Caco-2 (cell line): ENCODE results near the gene MYO10. TPM values are rescaled to one million over a fixed set of nuclear protein-coding genes. Genes with fewer than 3 reads are reported as not detected.

ENCODE experiments used
- BruUV-seq: library from RNA; stranded (reverse); fragments of 400-500 nt; replicated peaks from 2 replicates; lab custom pipeline; 2021; lab: Mats Ljungman, UMichigan
- CTCF ChIA-PET: fragments of 300-600 bp; sonication (Branson Sonifier 250); formaldehyde crosslinking; loops from one replicate; lab custom pipeline; 2022; ENCODE audit warnings: antibody characterized with exemption; lab: Charles Lee
- POLR2A ChIA-PET: fragments of 300-600 bp; sonication (Branson Sonifier 250); formaldehyde crosslinking; loops from one replicate; lab custom pipeline; 2022; ENCODE audit warnings: antibody characterized with exemption; lab: Charles Lee
- DNase-seq, 2 experiments: peaks; one replicate each; pipeline versions ENCODE4 v3.0.0 to v3.0.0-alpha.2; 2020 to 2022
- H3K27me3 ChIP-seq: replicated peaks from 2 replicates; pipeline ENCODE4 v1.6.0; 2011; ENCODE audit warnings: low read length; ENCODE audit not compliant: control insufficient read depth, insufficient read depth
- H3K36me3 ChIP-seq: 2 replicates; pipeline ENCODE4 v1.5.1; 2011; ENCODE audit warnings: low read length; ENCODE audit not compliant: control insufficient read depth, insufficient read depth
- H3K4me1 ChIP-seq: fragments of 250-450 bp; sonication (Bioruptor Pico); 2 replicates; pipeline ENCODE4 v1.5.1; 2020; ENCODE audit warnings: mild to moderate bottlenecking
- H3K4me3 ChIP-seq: 2 replicates; pipeline ENCODE4 v1.5.1; 2011; ENCODE audit warnings: low read depth, mild to moderate bottlenecking, control low read depth, low read length
- H3K9me3 ChIP-seq: fragments of 250-450 bp; sonication (Bioruptor Pico); 2 replicates; pipeline ENCODE4 v1.5.1; 2020; ENCODE audit warnings: mild to moderate bottlenecking, moderate library complexity
- H3K27ac Mint-ChIP-seq: one replicate; pipeline ENCODE4 v1.8.0; 2022; ENCODE audit warnings: mixed read lengths; ENCODE audit not compliant: unreplicated experiment
- H3K27me3 Mint-ChIP-seq: one replicate; pipeline ENCODE4 v1.8.0; 2022; ENCODE audit warnings: mixed read lengths; ENCODE audit not compliant: insufficient read depth, unreplicated experiment
- H3K36me3 Mint-ChIP-seq: one replicate; pipeline ENCODE4 v1.8.0; 2022; ENCODE audit warnings: mild to moderate bottlenecking, mixed read lengths; ENCODE audit not compliant: insufficient read depth, unreplicated experiment
- H3K4me1 Mint-ChIP-seq: one replicate; pipeline ENCODE4 v1.8.0; 2022; ENCODE audit warnings: low read depth, mixed read lengths; ENCODE audit not compliant: unreplicated experiment
- H3K4me3 Mint-ChIP-seq: one replicate; pipeline ENCODE4 v1.8.0; 2022; ENCODE audit warnings: mild to moderate bottlenecking, moderate library complexity, mixed read lengths; ENCODE audit not compliant: unreplicated experiment
- H3K9me3 Mint-ChIP-seq: one replicate; pipeline ENCODE4 v1.8.0; 2022; ENCODE audit warnings: mixed read lengths; ENCODE audit not compliant: unreplicated experiment
- intact Hi-C: fragments of 100-400 bp; cut with micrococcal nuclease; formaldehyde crosslinking; loops from one replicate; pipeline ENCODE4 v1.10.0; 2022; ENCODE audit not compliant: unreplicated experiment
- total RNA-seq: library from RNA; stranded (reverse); gene quantifications from 2 replicates; pipeline ENCODE4 v1.2.3, GENCODE V29; 2022
- TF ChIP-seq, protein P1 (sequence below), 2 experiments: fragments of 200-600 bp in 1 of 2; IDR thresholded peaks; 1 replicate in 1 of 2; 2 replicates in 1 of 2; pipeline versions ENCODE4 v1.5.1 to v1.8.0; 2011 to 2022; ENCODE audit warnings: antibody characterized with exemption in 1 of 2, control low read depth in 1 of 2, inconsistent platforms in 1 of 2, low read depth in 1 of 2, low read length in 1 of 2, mild to moderate bottlenecking in 1 of 2, moderate library complexity in 1 of 2; ENCODE audit not compliant: insufficient read depth in 1 of 2, severe bottlenecking in 1 of 2, unreplicated experiment in 1 of 2

MYO10 gene
- total RNA-seq, 1 experiment from 2014 or later, result 67.6 TPM

DNA sequence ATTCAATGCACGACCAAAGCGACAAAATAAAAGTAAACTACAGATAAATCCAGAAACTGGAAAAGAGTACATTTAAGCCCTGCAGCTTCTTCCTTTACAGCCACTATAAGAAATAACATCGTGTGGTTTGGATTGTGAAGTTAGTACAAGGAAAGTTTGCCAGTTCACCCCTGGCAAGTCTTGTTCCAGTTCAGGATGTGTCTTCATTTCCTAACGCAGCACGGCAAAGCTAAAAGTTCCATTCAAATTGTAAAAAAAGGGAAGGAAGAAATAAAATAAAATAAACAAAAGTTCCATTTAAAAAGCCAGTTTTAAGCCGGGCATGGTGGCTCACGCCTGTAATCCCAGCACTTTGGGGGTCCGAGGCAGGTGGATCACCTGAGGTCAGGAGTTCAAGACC is 236.0 kb downstream of the MYO10 start:
- H3K36me3 Mint-ChIP-seq, result peaks cover 81% of the 10 kb centered on the region
- H3K4me3 ChIP-seq, result no peak overlapping the region
- no peaks in the 10 kb centered on the region for H3K9me3 ChIP-seq
- intact Hi-C loops, result no loop called here
- no peak overlapping the region for H3K4me3 Mint-ChIP-seq
- BruUV-seq, result no TSS peak
- H3K4me1 Mint-ChIP-seq, result peaks cover 6% of the 10 kb centered on the region
- ChIA-PET POLR2A (no interaction called here), CTCF (no interaction called here)
- peaks cover 4% of the 10 kb centered on the region for H3K36me3 ChIP-seq
- H3K27me3 ChIP-seq, result no peaks in the 10 kb centered on the region
- no peaks in the 10 kb centered on the region for H3K9me3 Mint-ChIP-seq
- H3K4me1 ChIP-seq, result no peaks in the 10 kb centered on the region
- TF ChIP-seq, protein P1, sequence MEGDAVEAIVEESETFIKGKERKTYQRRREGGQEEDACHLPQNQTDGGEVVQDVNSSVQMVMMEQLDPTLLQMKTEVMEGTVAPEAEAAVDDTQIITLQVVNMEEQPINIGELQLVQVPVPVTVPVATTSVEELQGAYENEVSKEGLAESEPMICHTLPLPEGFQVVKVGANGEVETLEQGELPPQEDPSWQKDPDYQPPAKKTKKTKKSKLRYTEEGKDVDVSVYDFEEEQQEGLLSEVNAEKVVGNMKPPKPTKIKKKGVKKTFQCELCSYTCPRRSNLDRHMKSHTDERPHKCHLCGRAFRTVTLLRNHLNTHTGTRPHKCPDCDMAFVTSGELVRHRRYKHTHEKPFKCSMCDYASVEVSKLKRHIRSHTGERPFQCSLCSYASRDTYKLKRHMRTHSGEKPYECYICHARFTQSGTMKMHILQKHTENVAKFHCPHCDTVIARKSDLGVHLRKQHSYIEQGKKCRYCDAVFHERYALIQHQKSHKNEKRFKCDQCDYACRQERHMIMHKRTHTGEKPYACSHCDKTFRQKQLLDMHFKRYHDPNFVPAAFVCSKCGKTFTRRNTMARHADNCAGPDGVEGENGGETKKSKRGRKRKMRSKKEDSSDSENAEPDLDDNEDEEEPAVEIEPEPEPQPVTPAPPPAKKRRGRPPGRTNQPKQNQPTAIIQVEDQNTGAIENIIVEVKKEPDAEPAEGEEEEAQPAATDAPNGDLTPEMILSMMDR (IDR thresholded peaks at IDR 0.05; ENCODE audit: insufficient read depth in 1 of 2, low read depth in 1 of 2, low read length in 1 of 2, severe bottlenecking in 1 of 2, unreplicated experiment in 1 of 2), result no peak
- no peak overlapping the region for H3K27ac Mint-ChIP-seq
- no peaks in the 10 kb centered on the region for H3K27me3 Mint-ChIP-seq
- DNase-seq, result no peak

DNA sequence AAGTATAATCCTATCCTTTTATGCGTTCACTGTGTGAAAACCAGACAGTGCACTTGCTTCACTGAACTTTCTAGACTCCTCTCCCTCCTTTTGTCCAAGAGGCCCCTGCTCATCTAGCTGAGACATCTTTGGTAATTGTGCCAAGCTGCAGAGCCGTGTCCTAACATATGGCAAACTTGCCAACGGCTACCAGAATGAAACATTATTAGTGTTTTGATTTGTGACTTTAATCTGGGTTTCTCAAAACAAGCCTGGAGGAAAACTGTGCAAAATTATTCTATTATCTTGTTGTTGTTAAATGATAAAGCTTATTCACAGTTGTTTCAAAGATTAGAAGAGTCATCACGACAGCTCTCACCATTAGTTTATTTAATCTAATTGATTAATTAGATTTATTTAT is 240.3 kb downstream of the MYO10 start:
- DNase-seq, result no peak
- no TSS peak for BruUV-seq
- intact Hi-C loops, result loop anchor here (10.0 kb wide), 1 partner anchor 59 kb away; no protein-coding TSS in a partner anchor
- H3K9me3 ChIP-seq, result no peaks in the 10 kb centered on the region
- H3K27me3 ChIP-seq, result no peaks in the 10 kb centered on the region
- Mint-ChIP-seq H3K27me3 (no peaks in the 10 kb centered on the region), H3K9me3 (no peaks in the 10 kb centered on the region), H3K36me3 (peaks cover 72% of the 10 kb centered on the region), H3K4me3 (no peak overlapping the region), H3K27ac (no peak overlapping the region), H3K4me1 (peaks cover 6% of the 10 kb centered on the region)
- H3K36me3 ChIP-seq, result peaks cover 2% of the 10 kb centered on the region
- ChIA-PET POLR2A (no interaction called here), CTCF (no interaction called here)
- H3K4me3 ChIP-seq, result no peak overlapping the region
- no peaks in the 10 kb centered on the region for H3K4me1 ChIP-seq
- TF ChIP-seq, protein P1 (IDR thresholded peaks at IDR 0.05; ENCODE audit: insufficient read depth in 1 of 2, low read depth in 1 of 2, low read length in 1 of 2, severe bottlenecking in 1 of 2, unreplicated experiment in 1 of 2), result no peak

DNA sequence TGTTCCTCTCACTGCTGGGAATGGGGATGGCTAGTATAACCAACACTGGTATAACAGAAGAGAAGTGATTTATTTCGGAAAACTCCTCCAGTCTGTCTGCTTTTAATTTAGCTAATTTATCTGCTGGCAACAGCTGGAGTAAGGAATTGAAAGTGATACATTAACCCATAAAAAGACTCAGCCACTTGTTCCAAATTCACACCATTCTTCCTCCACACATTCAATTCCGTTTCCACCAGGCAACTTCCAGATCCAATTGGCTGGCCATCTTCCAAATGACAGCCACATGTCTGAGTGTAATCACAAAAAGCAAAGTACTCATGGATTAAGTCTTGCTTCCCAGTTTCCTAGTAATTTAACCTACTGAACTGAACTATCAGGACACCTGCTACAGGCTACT is 242.2 kb downstream of the MYO10 start:
- no peak overlapping the region for H3K4me3 Mint-ChIP-seq
- no TSS peak for BruUV-seq
- no peaks in the 10 kb centered on the region for H3K9me3 Mint-ChIP-seq
- ChIA-PET POLR2A (no interaction called here), CTCF (no interaction called here)
- Histone ChIP-seq H3K36me3 (peaks cover 3% of the 10 kb centered on the region), H3K9me3 (no peaks in the 10 kb centered on the region), H3K27me3 (no peaks in the 10 kb centered on the region), H3K4me1 (no peaks in the 10 kb centered on the region), H3K4me3 (no peak overlapping the region)
- H3K4me1 Mint-ChIP-seq, result peaks cover 6% of the 10 kb centered on the region
- H3K36me3 Mint-ChIP-seq, result peaks cover 72% of the 10 kb centered on the region
- intact Hi-C loops, result loop anchor here (10.0 kb wide), 1 partner anchor 61 kb away; no protein-coding TSS in a partner anchor
- DNase-seq, result no peak
- peak overlapping the region; percentile 13 for H3K27ac Mint-ChIP-seq
- no peaks in the 10 kb centered on the region for H3K27me3 Mint-ChIP-seq
- TF ChIP-seq, protein P1 (IDR thresholded peaks at IDR 0.05; ENCODE audit: insufficient read depth in 1 of 2, low read depth in 1 of 2, low read length in 1 of 2, severe bottlenecking in 1 of 2, unreplicated experiment in 1 of 2), result no peak
